Measurements from ENCODE around the gene CHST9. TPM values are rescaled to one million over a fixed set of nuclear protein-coding genes. Genes with fewer than 3 reads are reported as not detected.
"Not testable (repeated sequence)": the region's sequence is repeated elsewhere in the genome, so short reads cannot be mapped to it uniquely, and the experiment has no call there.

The CHST9 gene
- total RNA-seq, 6 experiments from 2014 or later = not detected

- TF ChIP-seq, protein P1, sequence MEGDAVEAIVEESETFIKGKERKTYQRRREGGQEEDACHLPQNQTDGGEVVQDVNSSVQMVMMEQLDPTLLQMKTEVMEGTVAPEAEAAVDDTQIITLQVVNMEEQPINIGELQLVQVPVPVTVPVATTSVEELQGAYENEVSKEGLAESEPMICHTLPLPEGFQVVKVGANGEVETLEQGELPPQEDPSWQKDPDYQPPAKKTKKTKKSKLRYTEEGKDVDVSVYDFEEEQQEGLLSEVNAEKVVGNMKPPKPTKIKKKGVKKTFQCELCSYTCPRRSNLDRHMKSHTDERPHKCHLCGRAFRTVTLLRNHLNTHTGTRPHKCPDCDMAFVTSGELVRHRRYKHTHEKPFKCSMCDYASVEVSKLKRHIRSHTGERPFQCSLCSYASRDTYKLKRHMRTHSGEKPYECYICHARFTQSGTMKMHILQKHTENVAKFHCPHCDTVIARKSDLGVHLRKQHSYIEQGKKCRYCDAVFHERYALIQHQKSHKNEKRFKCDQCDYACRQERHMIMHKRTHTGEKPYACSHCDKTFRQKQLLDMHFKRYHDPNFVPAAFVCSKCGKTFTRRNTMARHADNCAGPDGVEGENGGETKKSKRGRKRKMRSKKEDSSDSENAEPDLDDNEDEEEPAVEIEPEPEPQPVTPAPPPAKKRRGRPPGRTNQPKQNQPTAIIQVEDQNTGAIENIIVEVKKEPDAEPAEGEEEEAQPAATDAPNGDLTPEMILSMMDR (IDR thresholded peaks at IDR 0.05) = no peak
- DNase-seq = no peak
- no peaks in the 10 kb centered on the region; the same call in 1 of the 2 replicates for H3K27me3 Mint-ChIP-seq (ENCODE audit: insufficient read depth)
- H3K9me3 Mint-ChIP-seq = peaks cover 42% of the 10 kb centered on the region
- H3K4me1 Mint-ChIP-seq (ENCODE audit: low read depth) = no peaks in the 10 kb centered on the region
- no peak overlapping the region for H3K27ac Mint-ChIP-seq
- H3K4me3 Mint-ChIP-seq = no peak overlapping the region
- no peaks in the 10 kb centered on the region for H3K36me3 Mint-ChIP-seq (ENCODE audit: low read depth)
Measured at GRCh38 chr18:27113358-27113757, 71.8 kb downstream of the CHST9 start.

GRCh38 chr18:27110319-27110718, 74.8 kb downstream of the CHST9 start:
- Mint-ChIP-seq H3K9me3 (peaks cover 19% of the 10 kb centered on the region), H3K27me3 (ENCODE audit: insufficient read depth) (no peaks in the 10 kb centered on the region; the same call in 1 of the 2 replicates), H3K4me3 (no peak overlapping the region), H3K36me3 (ENCODE audit: low read depth) (no peaks in the 10 kb centered on the region), H3K27ac (no peak overlapping the region), H3K4me1 (ENCODE audit: low read depth) (no peaks in the 10 kb centered on the region)
- TF ChIP-seq, protein P1 (IDR thresholded peaks at IDR 0.05) = no peak
- DNase-seq = no peak

GRCh38 chr18:27109451-27109850, 75.7 kb downstream of the CHST9 start:
- DNase-seq = no peak
- Mint-ChIP-seq H3K27me3 (ENCODE audit: insufficient read depth) (no peaks in the 10 kb centered on the region; the same call in 1 of the 2 replicates), H3K36me3 (ENCODE audit: low read depth) (no peaks in the 10 kb centered on the region), H3K4me1 (ENCODE audit: low read depth) (no peaks in the 10 kb centered on the region), H3K4me3 (no peak overlapping the region), H3K9me3 (peaks cover 21% of the 10 kb centered on the region), H3K27ac (no peak overlapping the region)
- TF ChIP-seq, protein P1 (IDR thresholded peaks at IDR 0.05) = no peak

DNA sequence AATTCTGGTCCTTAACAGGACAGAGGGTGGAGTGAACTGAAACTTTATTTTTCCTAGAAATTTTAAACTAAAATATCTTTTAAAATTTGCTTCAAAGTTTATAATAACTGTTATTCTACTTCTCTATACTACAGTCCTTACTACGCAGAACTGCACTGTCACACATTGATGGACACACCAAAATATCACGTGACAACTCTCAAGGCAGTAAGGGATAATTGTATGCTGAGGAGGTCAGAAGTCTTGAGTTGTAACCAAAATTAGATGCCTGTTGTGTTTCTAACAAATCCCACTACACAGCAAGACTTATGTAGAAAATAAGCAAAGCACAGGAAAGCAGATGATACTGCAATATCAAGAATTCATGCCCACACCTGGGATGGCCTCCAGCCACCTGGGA, 76.3 kb downstream of the CHST9 start:
- H3K27ac Mint-ChIP-seq = no peak overlapping the region
- H3K9me3 Mint-ChIP-seq = peaks cover 22% of the 10 kb centered on the region
- no peaks in the 10 kb centered on the region for H3K36me3 Mint-ChIP-seq (ENCODE audit: low read depth)
- H3K27me3 Mint-ChIP-seq (ENCODE audit: insufficient read depth) = no peaks in the 10 kb centered on the region; the same call in 1 of the 2 replicates
- no peaks in the 10 kb centered on the region for H3K4me1 Mint-ChIP-seq (ENCODE audit: low read depth)
- no peak for DNase-seq
- H3K4me3 Mint-ChIP-seq = no peak overlapping the region
- TF ChIP-seq, protein P1 (IDR thresholded peaks at IDR 0.05) = no peak

- DNase-seq = no peak
- H3K4me1 Mint-ChIP-seq (ENCODE audit: low read depth) = no peaks in the 10 kb centered on the region
- peaks cover 21% of the 10 kb centered on the region for H3K9me3 Mint-ChIP-seq
- no peak overlapping the region for H3K4me3 Mint-ChIP-seq
- TF ChIP-seq, protein P1 (IDR thresholded peaks at IDR 0.05) = no peak
- H3K27me3 Mint-ChIP-seq (ENCODE audit: insufficient read depth) = no peaks in the 10 kb centered on the region
- no peak overlapping the region for H3K27ac Mint-ChIP-seq
- no peaks in the 10 kb centered on the region for H3K36me3 Mint-ChIP-seq (ENCODE audit: low read depth)
Measured at GRCh38 chr18:27104743-27105142, 80.4 kb downstream of the CHST9 start.

DNA sequence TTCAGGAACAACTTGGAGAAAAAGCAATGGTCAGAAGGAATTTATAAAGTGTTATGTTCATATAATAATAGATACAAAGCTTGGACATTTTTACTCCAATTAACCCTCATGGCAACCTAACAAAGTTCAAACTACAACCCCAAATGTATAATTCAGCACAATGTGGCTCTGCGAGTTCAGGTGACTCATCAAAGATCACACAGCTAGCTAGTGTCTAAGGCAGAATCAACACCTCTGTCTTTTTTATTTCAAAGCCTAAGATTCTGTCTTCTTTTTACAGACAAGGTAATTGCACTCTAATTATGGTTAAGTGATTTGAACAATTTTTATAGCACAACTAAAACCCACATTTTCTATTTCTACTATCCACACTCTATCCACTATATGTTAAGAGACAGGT, 90.5 kb downstream of the CHST9 start:
- DNase-seq = no peak
- no peaks in the 10 kb centered on the region for H3K4me1 Mint-ChIP-seq (ENCODE audit: low read depth)
- TF ChIP-seq, protein P1 (IDR thresholded peaks at IDR 0.05) = no peak
- no peak overlapping the region for H3K27ac Mint-ChIP-seq
- no peaks in the 10 kb centered on the region; the same call in 1 of the 2 replicates for H3K36me3 Mint-ChIP-seq (ENCODE audit: low read depth)
- no peak overlapping the region for H3K4me3 Mint-ChIP-seq
- peaks cover 83% of the 10 kb centered on the region for H3K9me3 Mint-ChIP-seq
- no peaks in the 10 kb centered on the region for H3K27me3 Mint-ChIP-seq (ENCODE audit: insufficient read depth)

DNA sequence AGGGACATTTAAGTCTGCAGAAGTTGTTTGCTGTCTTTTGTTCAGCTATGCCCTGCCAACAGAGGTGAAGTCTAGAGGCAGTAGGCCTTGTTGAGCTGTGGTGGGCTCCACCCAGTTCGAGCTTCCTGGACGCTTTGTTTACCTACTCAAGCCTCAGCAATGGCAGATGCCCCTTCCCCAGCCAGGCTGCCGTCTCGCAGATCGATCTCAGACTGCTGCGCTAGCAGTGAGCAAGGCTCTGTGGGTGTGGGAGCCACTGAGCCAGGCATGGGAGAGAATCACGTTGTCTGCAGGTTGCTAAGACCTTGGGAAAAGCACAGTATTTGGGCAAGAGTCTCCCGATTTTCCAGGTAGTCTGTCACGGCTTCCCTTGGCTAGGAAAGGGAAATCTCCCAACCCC, 91.8 kb downstream of the CHST9 start:
- H3K9me3 Mint-ChIP-seq = peaks cover 69% of the 10 kb centered on the region
- H3K4me3 Mint-ChIP-seq; H3K27me3 Mint-ChIP-seq (ENCODE audit: insufficient read depth); H3K36me3 Mint-ChIP-seq (ENCODE audit: low read depth); H3K27ac Mint-ChIP-seq; DNase-seq; H3K4me1 Mint-ChIP-seq (ENCODE audit: low read depth): not testable (repeated sequence)

All from HFFc6 (cell line).